Neural progenitor cell (in vitro differentiated cells): ENCODE data around the gene HMCES.

Experiments
- CTCF ChIP-seq: fragments of 200-600 bp; sonication (generic); IDR thresholded peaks from 2 replicates; pipeline ENCODE4 v1.5.1; 2017; ENCODE audit warnings: antibody characterized with exemption, mild to moderate bottlenecking
- EZH2 ChIP-seq: fragments of 200-600 bp; sonication (generic); IDR thresholded peaks from 2 replicates; pipeline ENCODE4 v1.6.1; 2017; ENCODE audit warnings: antibody characterized with exemption, mild to moderate bottlenecking, moderate library complexity

- TF ChIP-seq CTCF: no peak
- no peak for TF ChIP-seq EZH2
Measured at GRCh38 chr3:129344540-129345220, 66.0 kb downstream of the HMCES start.
